Keratinocyte (primary cell): ENCODE data around the gene DHRSX.

ENCODE experiments used
- EZH2 ChIP-seq: IDR thresholded peaks from one replicate; pipeline ENCODE4 v1.6.1; 2012; ENCODE audit warnings: inconsistent platforms, mild to moderate bottlenecking, low read length, moderate library complexity
- TF ChIP-seq, protein P1 (sequence below), 3 experiments: IDR thresholded peaks in 1 of 3; conservative IDR thresholded peaks in 1 of 3; optimal IDR thresholded peaks in 1 of 3; 2 replicates in 2 of 3; 3 replicates in 1 of 3; pipeline versions ENCODE3 to v1.5.1; 2011; ENCODE audit warnings: low read length in 3 of 3, mild to moderate bottlenecking in 3 of 3, moderate library complexity in 2 of 3, control low read depth in 1 of 3, inconsistent platforms in 1 of 3; ENCODE audit not compliant: insufficient read depth in 2 of 3; ENCODE audit errors: extremely low read depth in 1 of 3

DNA sequence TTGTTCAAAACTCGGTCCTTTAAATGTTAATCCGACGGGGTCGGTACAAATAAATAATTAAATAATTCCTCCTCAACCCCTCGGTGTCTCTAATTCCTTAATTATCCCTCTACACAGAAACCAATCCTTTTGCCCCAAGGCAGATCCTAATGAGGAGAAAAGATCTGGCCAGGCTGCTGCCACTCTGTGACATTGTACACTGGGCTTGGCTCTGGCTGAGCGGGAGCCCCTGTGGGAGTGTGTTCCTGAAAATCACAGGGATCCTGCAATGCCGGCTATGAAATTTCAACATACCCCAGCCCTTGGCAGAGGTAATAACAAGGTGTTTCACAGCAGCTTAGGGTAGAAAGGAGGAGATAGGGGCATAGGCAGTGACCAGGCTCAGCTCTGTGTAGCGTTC lies 96.0 kb downstream of the DHRSX start:
- TF ChIP-seq, protein P1, sequence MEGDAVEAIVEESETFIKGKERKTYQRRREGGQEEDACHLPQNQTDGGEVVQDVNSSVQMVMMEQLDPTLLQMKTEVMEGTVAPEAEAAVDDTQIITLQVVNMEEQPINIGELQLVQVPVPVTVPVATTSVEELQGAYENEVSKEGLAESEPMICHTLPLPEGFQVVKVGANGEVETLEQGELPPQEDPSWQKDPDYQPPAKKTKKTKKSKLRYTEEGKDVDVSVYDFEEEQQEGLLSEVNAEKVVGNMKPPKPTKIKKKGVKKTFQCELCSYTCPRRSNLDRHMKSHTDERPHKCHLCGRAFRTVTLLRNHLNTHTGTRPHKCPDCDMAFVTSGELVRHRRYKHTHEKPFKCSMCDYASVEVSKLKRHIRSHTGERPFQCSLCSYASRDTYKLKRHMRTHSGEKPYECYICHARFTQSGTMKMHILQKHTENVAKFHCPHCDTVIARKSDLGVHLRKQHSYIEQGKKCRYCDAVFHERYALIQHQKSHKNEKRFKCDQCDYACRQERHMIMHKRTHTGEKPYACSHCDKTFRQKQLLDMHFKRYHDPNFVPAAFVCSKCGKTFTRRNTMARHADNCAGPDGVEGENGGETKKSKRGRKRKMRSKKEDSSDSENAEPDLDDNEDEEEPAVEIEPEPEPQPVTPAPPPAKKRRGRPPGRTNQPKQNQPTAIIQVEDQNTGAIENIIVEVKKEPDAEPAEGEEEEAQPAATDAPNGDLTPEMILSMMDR (optimal IDR thresholded peaks at IDR 0.05 in 1 of 3, IDR thresholded peaks at IDR 0.05 in 1 of 3, conservative IDR thresholded peaks at IDR 0.05 in 1 of 3; ENCODE audit: extremely low read depth in 1 of 3, insufficient read depth in 2 of 3, low read length in 3 of 3) = no peak
- TF ChIP-seq EZH2 = no peak
